Measurements from ENCODE around the gene SLC22A1. TPM values are rescaled to one million over a fixed set of nuclear protein-coding genes. Genes with fewer than 3 reads are reported as not detected.

SLC22A1 gene
- total RNA-seq, 2 experiments from 2014 or later: 0.16 to 0.87 TPM

DNA sequence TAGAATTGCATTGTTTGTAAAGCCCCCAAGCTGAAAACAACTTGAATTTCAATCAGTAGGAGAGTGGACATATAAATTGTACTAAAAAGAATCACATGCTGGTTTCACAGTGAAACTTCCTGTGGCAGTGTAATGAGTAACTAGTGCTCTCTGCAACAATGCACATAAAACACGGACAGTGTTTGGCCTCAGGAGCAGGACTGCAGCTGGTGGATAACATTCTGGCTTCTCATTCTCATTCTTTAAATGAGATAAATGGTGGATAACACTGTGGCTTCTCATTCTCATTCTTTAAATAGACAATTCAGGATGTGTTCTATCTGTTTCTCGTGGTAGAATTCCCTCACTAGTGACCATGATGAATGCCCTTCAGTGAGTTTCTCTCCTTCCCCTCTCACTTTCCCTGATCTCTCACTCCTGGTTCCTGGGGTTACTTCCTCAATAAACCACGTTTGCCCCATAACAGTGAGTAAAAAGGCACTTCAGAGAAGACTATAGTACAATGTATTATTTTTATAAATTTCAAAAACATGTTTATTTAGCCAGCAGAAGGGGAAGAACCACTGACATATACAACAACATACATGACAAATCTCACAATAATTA lies 77.1 kb downstream of the SLC22A1 start:
- no peak for DNase-seq
- Mint-ChIP-seq H3K4me1 (ENCODE audit: low read depth) (no peaks in the 10 kb centered on the region), H3K9me3 (ENCODE audit: insufficient read depth) (peaks cover 12% of the 10 kb centered on the region), H3K4me3 (no peak overlapping the region), H3K36me3 (ENCODE audit: low read depth) (no peaks in the 10 kb centered on the region), H3K27ac (no peak overlapping the region), H3K27me3 (ENCODE audit: low read depth) (peaks cover 6% of the 10 kb centered on the region)
- no peak for ATAC-seq
- ChIA-PET CTCF (no interaction called here), POLR2A (no interaction called here)

DNA sequence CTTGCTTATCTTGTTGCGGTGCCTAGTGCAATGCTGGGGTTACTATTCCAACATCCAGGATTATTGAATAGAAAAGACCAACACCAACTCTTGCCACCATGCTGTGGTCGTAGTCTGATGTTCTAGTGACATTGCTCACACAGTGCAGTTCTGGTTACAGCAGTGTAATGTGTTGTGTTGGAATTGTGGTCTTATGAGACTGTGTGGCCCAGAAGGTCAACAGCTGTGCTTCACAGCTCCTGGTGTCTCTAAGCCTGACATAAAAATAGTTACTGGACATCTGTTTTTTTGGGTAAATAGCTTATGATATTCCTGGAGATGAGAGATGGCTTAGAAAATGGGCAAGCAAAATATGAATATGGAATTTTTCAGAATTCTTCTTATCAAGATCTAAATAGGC lies 79.4 kb downstream of the SLC22A1 start:
- H3K4me1 Mint-ChIP-seq (ENCODE audit: low read depth): no peaks in the 10 kb centered on the region
- no peaks in the 10 kb centered on the region for H3K9me3 Mint-ChIP-seq (ENCODE audit: insufficient read depth)
- H3K27me3 Mint-ChIP-seq (ENCODE audit: low read depth): peaks cover 2% of the 10 kb centered on the region
- ChIA-PET POLR2A (no interaction called here), CTCF (no interaction called here)
- H3K27ac Mint-ChIP-seq: no peak overlapping the region
- ATAC-seq (no peak), DNase-seq (no peak)
- H3K4me3 Mint-ChIP-seq: no peak overlapping the region
- no peaks in the 10 kb centered on the region for H3K36me3 Mint-ChIP-seq (ENCODE audit: low read depth)

DNA sequence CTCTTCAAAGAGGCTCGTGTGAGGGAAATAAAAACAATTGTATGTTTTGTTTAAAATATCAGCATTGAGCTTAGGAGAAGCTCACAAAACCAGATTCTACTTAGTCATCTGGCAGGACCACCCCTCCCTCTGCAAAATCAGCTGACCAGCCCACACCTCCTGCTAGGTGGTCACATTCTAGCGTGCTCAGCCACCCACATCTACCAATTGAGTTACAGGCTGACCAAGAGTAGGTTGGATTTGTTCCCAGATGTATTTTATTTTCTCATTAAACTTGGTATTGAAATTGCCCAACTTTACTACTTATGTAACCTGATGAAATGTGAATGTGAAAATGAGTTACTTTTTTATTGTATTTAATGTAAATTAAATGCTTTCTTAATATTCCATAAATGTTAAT lies 80.8 kb downstream of the SLC22A1 start:
- ChIA-PET POLR2A (no interaction called here), CTCF (no interaction called here)
- DNase-seq (no peak), ATAC-seq (no peak)
- Mint-ChIP-seq H3K27ac (no peak overlapping the region), H3K9me3 (ENCODE audit: insufficient read depth) (no peaks in the 10 kb centered on the region), H3K36me3 (ENCODE audit: low read depth) (no peaks in the 10 kb centered on the region), H3K4me1 (ENCODE audit: low read depth) (no peaks in the 10 kb centered on the region), H3K4me3 (no peak overlapping the region), H3K27me3 (ENCODE audit: low read depth) (peaks cover 2% of the 10 kb centered on the region)

DNA sequence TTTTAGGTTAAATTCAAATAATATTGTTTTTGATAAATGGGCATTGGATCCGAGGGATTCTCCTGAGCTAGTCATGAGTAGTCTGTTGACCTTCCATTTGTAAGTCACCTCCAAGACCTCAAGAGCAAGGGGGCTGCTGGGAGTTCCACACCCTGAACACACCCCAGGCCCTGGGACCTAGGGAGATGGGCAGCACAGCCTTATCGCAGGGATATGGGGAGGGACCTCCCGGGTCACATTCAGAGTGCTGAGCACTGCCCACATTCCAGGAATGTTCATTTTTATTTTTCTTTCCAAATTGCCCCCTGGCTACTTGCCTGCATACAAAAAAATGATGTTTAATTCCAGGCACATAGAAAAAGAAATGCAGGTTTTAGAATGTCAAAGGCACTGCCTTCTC lies 81.5 kb downstream of the SLC22A1 start:
- Mint-ChIP-seq H3K27ac (no peak overlapping the region), H3K4me1 (ENCODE audit: low read depth) (no peaks in the 10 kb centered on the region), H3K4me3 (no peak overlapping the region), H3K36me3 (ENCODE audit: low read depth) (no peaks in the 10 kb centered on the region), H3K9me3 (ENCODE audit: insufficient read depth) (peaks cover 3% of the 10 kb centered on the region), H3K27me3 (ENCODE audit: low read depth) (peaks cover 2% of the 10 kb centered on the region)
- POLR2A ChIA-PET: no interaction called here
- ATAC-seq: no peak
- CTCF ChIA-PET: no interaction called here
- DNase-seq: no peak

DNA sequence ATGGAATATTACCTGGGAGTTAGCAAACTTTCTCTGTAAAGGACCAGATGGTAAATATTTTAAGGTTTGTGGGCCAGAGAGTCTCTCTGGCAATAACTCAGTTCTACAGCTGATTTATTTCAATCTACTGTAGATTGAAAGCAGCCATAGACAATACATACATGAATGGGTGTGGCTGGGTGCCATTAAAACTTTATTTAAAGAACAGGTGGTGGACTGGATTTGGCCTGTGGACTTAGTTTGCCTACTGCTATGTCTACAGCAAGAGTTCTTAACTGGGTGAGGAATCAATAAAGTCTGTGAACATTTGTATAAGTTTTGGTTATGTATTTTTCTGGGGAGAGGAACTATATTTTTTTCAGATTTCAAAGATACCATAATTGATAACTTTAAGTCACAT lies 81.9 kb downstream of the SLC22A1 start:
- no peak overlapping the region for H3K4me3 Mint-ChIP-seq
- H3K4me1 Mint-ChIP-seq (ENCODE audit: low read depth): no peaks in the 10 kb centered on the region
- no peak overlapping the region for H3K27ac Mint-ChIP-seq
- peaks cover 8% of the 10 kb centered on the region for H3K9me3 Mint-ChIP-seq (ENCODE audit: insufficient read depth)
- DNase-seq (no peak), ATAC-seq (no peak)
- ChIA-PET POLR2A (no interaction called here), CTCF (no interaction called here)
- H3K36me3 Mint-ChIP-seq (ENCODE audit: low read depth): no peaks in the 10 kb centered on the region
- H3K27me3 Mint-ChIP-seq (ENCODE audit: low read depth): peaks cover 2% of the 10 kb centered on the region

DNA sequence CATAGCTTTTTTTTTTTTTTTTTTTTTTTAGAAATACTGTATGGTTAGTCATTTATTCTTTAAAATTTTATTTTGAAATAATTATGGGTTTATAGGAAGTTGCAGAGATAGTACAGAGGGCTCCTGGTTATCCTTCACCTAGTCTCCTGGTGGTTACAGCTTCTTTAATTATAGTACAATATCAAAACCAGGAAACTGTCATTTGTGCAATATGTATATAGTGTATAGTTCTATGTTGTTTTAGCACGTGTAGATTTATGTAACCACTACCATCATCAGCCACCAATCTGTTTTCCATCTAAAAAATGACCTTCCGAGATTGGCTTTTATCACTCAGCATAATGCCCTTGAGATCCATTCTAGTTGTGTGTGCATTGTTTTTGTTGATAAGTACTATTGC lies 82.3 kb downstream of the SLC22A1 start:
- DNase-seq (no peak), ATAC-seq (no peak)
- no peaks in the 10 kb centered on the region for H3K4me1 Mint-ChIP-seq (ENCODE audit: low read depth)
- ChIA-PET CTCF (no interaction called here), POLR2A (no interaction called here)
- H3K4me3 Mint-ChIP-seq: no peak overlapping the region
- no peaks in the 10 kb centered on the region for H3K36me3 Mint-ChIP-seq (ENCODE audit: low read depth)
- no peak overlapping the region for H3K27ac Mint-ChIP-seq
- peaks cover 2% of the 10 kb centered on the region for H3K27me3 Mint-ChIP-seq (ENCODE audit: low read depth)
- peaks cover 9% of the 10 kb centered on the region for H3K9me3 Mint-ChIP-seq (ENCODE audit: insufficient read depth)

DNA sequence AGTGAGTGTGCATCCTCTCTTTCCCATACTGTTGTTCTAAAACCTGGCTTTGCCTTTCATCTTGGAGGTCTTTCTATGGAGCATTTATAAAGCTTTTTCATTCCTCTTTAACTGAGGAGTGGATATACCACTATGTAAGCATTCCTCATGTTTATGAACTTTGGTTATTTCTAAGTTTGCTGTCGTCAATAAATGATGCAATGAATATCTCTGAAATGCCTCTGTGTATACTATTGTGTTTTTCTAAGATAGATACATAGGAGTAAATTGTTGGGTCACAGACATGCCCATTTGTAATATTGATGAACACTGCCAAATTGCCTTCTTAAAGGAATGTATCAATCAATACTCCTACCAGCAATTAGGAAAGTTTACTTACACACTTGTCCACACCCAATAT lies 83.1 kb downstream of the SLC22A1 start:
- Mint-ChIP-seq H3K36me3 (ENCODE audit: low read depth) (no peaks in the 10 kb centered on the region), H3K4me3 (no peak overlapping the region), H3K27me3 (ENCODE audit: low read depth) (peaks cover 4% of the 10 kb centered on the region), H3K4me1 (ENCODE audit: low read depth) (no peaks in the 10 kb centered on the region), H3K9me3 (ENCODE audit: insufficient read depth) (peaks cover 9% of the 10 kb centered on the region), H3K27ac (no peak overlapping the region)
- POLR2A ChIA-PET: no interaction called here
- no peak for ATAC-seq
- CTCF ChIA-PET: no interaction called here
- DNase-seq: no peak

DNA sequence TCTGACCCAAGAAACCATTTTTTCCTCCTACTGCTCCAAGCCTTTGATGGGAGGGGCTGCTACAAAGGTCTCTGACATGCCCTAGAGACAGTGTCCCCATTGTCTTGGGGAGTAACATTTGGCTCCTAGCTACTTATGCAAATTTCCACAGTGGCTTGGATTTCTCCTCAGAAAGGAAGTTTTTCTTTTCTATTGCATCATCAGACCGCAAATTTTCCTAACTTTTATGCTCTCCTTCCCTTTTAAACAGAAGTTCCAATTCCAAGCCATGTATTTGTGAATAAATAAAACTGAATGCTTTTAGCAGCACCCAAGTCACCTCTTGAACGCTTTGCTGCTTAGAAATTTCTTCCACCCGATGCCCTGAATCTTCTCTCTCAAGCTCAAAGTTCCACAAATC lies 86.0 kb downstream of the SLC22A1 start:
- no peak overlapping the region for H3K27ac Mint-ChIP-seq
- CTCF ChIA-PET: no interaction called here
- H3K4me3 Mint-ChIP-seq: no peak overlapping the region
- ATAC-seq (no peak), DNase-seq (no peak)
- peaks cover 5% of the 10 kb centered on the region for H3K27me3 Mint-ChIP-seq (ENCODE audit: low read depth)
- no peaks in the 10 kb centered on the region for H3K4me1 Mint-ChIP-seq (ENCODE audit: low read depth)
- peaks cover 9% of the 10 kb centered on the region for H3K9me3 Mint-ChIP-seq (ENCODE audit: insufficient read depth)
- H3K36me3 Mint-ChIP-seq (ENCODE audit: low read depth): no peaks in the 10 kb centered on the region
- POLR2A ChIA-PET: no interaction called here

Other genes starting within 250 kb of the SLC22A1 start
- not detected for gene MAS1, start 230.8 kb upstream of the SLC22A1 start, total RNA-seq
- 10 to 100 TPM; 57.4 to 59.8 TPM for gene IGF2R, start 152.7 kb upstream of the SLC22A1 start, total RNA-seq
- not detected for gene SLC22A2, start 137.0 kb downstream of the SLC22A1 start, total RNA-seq
- not detected for gene SLC22A3, start 226.6 kb downstream of the SLC22A1 start, total RNA-seq